LHCN-M2 (cell line): ENCODE data around the gene FOXJ2. TPM values are rescaled to one million over a fixed set of nuclear protein-coding genes. Genes with fewer than 3 reads are reported as not detected.
"Not testable (repeated sequence)": the region's sequence is repeated elsewhere in the genome, so short reads cannot be mapped to it uniquely, and the experiment has no call there.

Experiments used
- DNase-seq: peaks from one replicate; pipeline ENCODE4 v3.0.0-alpha.2; 2012; ENCODE audit warnings: low read depth
- total RNA-seq: library from RNA; depleted of rRNA; stranded (reverse); fragments of >200 nt; gene quantifications from 2 replicates; pipeline ENCODE4 v1.2.3, GENCODE V29; 2014

Gene FOXJ2
- total RNA-seq, 1 experiment from 2014 or later, result 8.6 TPM

- DNase-seq, result peak; percentile 63
These were observed 33.6 kb downstream of the FOXJ2 start, which contains the start of gene C3AR1 for GRCh38 chr12:8065991-8066594. C3AR1 (minus strand) TSS chr12:8066359; CDS start chr12:8060185, 6,174 bp downstream.

GRCh38 chr12:8069582-8069981 lies 37.1 kb downstream of the FOXJ2 start:
- DNase-seq, result no peak

- not testable (repeated sequence) for DNase-seq
These were observed 39.3 kb downstream of the FOXJ2 start for GRCh38 chr12:8071820-8072219.

DNA sequence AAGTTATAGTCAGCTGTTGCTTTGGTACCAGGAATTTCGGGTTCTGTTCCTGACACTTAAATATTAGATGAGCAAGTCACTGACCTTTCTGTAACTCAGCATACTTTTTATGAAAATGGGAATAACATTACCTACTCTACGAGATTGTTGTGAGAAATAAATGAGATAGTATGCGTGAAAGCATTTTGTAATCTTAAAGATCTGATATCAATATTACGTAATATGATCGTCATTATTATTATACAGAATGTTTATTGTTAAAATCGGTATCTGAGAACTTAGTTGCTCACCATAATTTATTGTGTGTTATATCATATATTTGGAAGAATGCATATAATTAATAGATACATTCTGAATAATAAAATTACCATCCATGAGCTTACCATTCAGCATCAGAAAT lies 43.4 kb downstream of the FOXJ2 start:
- DNase-seq, result no peak

DNA sequence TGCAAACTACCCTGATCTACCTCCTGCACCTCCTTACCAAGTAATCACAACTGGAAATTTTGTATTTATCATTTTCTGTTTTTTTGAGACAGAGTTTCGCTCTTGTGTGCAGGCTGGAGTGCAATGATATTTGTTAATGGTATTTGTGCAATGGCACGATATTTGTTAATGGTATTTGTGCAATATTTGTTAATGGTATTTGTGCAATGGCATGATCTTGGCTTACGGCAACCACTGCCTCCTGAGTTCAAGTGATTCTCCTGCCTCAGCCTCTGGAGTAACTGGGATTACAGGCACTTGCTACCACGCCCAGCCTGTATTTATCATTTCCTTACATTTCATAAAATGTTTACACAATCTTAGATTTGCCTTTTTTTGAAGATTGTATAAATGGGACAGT lies 43.9 kb downstream of the FOXJ2 start:
- no peak for DNase-seq

GRCh38 chr12:8077207-8077606 lies 44.7 kb downstream of the FOXJ2 start:
- peak; percentile 70 for DNase-seq

DNA sequence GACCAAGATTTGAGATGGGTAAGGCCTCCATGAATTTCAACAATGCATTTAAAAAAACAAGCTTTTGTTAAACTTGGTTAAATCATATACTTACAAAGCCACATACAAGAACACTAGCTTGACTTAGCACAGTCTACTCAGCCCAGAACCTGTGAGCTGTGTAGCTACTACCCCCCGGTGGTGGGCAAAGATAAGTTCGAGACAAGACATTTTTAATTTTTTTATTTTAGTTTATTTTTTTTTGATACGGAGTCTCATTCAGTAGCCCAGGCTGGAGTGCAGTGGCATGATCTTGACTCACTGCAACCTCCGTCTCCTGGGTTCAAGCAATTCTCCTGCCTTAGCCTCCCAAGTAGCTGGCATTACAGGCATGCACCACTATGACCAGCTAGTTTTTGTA lies 45.9 kb downstream of the FOXJ2 start:
- DNase-seq, result peak; percentile 76

GRCh38 chr12:8078916-8079315 lies 46.4 kb downstream of the FOXJ2 start:
- DNase-seq, result peak; percentile 51

- DNase-seq, result no peak
These were observed 47.6 kb downstream of the FOXJ2 start for GRCh38 chr12:8080120-8080519.

- DNase-seq, result no peak
These were observed 48.9 kb downstream of the FOXJ2 start for GRCh38 chr12:8081251-8081920.

DNA sequence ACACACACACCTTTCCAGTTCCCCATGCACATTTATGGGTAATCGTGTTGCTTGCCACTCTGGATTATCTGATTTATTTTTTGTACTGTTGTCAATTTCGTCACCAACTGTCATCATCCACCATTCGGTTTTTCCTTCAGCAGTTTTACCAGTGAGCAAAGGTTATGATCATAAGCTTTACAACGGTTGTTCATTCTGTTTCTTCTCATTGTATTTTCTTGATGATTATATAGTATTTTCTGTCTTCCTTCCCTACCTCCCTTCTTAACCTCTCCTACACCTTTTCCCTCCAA lies 50.2 kb downstream of the FOXJ2 start:
- DNase-seq, result no peak

DNA sequence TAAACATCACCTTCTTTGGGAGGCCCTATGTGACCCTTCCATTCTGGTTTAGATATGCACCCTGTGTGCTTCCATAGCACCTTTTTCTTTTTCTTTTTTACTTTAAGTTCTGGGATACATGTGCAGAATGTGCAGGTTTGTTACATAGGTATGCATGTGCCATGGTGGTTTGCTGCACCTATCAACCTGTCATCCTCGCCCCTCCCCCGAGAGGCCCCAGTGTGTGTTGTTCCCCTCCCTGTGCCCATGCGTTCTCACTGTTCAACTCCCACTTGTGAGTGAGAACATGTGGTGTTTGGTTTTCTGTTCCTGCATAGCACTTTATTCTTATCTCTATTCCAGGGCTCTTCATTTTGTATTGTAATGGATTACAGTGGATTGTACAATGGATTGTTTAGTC lies 51.8 kb downstream of the FOXJ2 start:
- not testable (repeated sequence) for DNase-seq

DNA sequence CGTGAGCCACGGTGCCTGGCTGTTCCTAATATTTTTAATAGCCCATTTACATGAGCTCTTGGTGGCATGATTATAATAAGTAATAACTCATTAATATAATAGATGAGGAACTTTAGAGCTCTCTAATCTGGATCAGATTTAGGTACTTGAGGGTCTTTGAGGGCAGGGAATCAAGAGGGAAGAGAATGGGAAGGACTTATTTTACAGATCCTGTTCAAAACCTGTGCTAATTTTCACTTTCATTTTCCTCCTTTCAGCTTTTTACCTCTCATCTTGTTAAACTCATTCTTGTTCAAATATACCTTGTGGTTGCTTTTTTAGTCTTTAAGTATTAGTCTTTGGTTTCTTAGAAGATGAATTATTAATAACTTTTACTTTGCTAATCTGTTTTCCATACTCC lies 55.1 kb downstream of the FOXJ2 start:
- no peak for DNase-seq

DNA sequence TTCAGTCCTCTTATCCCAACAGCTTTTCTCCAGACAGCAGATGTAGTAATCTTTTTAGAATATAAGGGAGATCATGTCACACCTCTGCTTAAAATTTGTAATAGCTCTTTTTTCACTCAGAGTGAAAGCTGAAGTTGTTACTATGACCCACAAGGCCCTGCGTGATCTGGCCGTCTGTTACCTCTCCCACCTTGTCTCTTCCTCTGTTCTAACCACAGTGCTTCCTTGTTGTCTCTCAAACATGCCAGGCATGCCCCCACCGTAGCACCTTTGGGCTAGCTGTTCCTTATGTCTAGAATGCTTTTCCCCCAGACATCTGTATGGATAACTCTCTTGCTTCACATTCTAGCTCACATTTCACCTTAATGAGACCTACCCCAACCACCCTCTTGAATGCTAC lies 56.1 kb downstream of the FOXJ2 start:
- DNase-seq, result no peak

- not testable (repeated sequence) for DNase-seq
These were observed 56.8 kb downstream of the FOXJ2 start for GRCh38 chr12:8089277-8089676.

DNA sequence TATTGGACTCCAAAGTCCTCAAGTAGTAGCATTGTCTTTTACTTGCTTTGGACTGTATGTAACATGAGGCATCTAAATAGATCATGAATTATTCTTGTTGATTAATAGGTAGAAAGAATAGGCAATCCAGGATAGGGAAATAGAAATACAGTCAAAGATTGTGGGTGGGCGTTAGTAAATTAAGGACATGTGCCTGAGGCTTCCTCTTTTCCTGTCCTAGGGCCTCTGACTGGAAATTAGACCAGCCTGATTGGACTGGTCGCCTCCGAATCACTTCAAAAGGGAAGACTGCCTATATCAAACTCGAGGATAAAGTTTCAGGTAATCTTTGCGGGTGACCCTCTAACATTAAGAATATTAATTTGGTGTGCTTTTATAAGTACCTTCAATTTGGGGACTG lies 57.2 kb downstream of the FOXJ2 start:
- no peak for DNase-seq

GRCh38 chr12:8093291-8093690 lies 60.8 kb downstream of the FOXJ2 start:
- no peak for DNase-seq

DNA sequence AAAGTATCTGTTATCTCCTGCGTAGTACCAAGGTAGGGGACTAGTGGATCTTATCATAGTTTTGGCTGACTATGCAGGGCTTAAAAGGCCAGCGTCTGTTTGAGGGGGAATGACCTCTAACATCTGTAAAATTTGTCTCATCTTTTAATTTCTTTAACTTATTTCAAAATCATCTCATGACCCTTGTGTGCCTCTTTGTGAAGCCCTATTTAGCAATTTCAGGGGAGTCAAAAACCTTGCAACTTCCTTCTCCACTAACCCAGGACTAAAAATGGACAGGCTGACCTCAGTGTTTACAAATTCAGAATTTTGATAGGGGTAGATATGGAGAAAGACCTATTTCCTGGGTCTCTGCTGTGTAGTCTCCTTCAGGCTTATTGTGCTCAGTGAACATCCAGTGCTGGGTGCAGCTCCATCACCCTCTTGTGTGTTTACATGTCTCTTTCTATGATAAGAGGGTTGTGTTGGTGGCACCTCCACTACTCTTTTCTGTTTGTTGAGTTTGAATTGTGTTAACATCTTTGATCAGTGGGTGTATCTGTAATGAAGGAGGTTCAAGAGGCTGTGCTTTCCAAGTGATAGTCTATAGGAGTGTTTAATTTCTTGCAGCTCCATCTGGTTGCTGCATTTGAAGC lies 63.9 kb downstream of the FOXJ2 start:
- no peak for DNase-seq

GRCh38 chr12:8099235-8099634 lies 66.7 kb downstream of the FOXJ2 start:
- DNase-seq, result no peak
